ENCODE data around the gene CCDC93. TPM values are rescaled to one million over a fixed set of nuclear protein-coding genes. Genes with fewer than 3 reads are reported as not detected.
"Not testable (repeated sequence)": the region's sequence is repeated elsewhere in the genome, so short reads cannot be mapped to it uniquely, and the experiment has no call there.

Gene CCDC93
- total RNA-seq, 4 donors from 2014 or later, result 25.6 to 52.4 (median 33.1) TPM

DNA sequence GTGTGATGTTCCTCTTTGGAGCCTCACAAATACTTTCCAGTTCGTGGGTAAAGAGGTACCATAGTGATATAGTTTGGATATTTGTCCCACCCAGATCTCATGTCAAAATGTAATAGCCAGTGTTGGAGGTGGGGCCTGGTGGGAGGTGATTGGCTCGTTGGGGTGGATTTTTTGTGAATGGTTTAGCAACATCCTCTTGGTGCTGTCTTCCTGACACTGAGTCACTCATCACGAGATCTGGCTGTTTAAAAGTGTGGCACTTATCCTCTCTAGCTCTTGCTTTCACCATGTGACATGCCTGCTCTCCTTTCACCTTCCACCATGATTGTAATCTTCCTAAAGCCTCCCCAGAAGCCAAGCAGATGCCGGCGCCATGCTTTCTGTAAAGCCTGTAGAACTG is 3.0 kb upstream of the CCDC93 start:
- H3K27ac ChIP-seq, result no peak overlapping the region
- intact Hi-C loops (cut with DNase I), result no loop called here
- H3K9me3 ChIP-seq, result no peaks in the 10 kb centered on the region
- H3K4me1 ChIP-seq, result peaks cover 10 to 11% of the 10 kb centered on the region in 2 donors
- DNase-seq, result no peak
- TF ChIP-seq, protein P1, sequence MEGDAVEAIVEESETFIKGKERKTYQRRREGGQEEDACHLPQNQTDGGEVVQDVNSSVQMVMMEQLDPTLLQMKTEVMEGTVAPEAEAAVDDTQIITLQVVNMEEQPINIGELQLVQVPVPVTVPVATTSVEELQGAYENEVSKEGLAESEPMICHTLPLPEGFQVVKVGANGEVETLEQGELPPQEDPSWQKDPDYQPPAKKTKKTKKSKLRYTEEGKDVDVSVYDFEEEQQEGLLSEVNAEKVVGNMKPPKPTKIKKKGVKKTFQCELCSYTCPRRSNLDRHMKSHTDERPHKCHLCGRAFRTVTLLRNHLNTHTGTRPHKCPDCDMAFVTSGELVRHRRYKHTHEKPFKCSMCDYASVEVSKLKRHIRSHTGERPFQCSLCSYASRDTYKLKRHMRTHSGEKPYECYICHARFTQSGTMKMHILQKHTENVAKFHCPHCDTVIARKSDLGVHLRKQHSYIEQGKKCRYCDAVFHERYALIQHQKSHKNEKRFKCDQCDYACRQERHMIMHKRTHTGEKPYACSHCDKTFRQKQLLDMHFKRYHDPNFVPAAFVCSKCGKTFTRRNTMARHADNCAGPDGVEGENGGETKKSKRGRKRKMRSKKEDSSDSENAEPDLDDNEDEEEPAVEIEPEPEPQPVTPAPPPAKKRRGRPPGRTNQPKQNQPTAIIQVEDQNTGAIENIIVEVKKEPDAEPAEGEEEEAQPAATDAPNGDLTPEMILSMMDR (IDR thresholded peaks at IDR 0.05), result no peak
- no peak for TF ChIP-seq POLR2A (IDR thresholded peaks at IDR 0.05)
- WGBS, 2 donors, result 80 to 87% methylated on average over 5 of the region's 5 CpGs
- no peak overlapping the region for H3K4me3 ChIP-seq (replicated peaks in 1 of 3)
- H3K27me3 ChIP-seq, result no peaks in the 10 kb centered on the region
- no peaks in the 10 kb centered on the region for H3K36me3 ChIP-seq

DNA sequence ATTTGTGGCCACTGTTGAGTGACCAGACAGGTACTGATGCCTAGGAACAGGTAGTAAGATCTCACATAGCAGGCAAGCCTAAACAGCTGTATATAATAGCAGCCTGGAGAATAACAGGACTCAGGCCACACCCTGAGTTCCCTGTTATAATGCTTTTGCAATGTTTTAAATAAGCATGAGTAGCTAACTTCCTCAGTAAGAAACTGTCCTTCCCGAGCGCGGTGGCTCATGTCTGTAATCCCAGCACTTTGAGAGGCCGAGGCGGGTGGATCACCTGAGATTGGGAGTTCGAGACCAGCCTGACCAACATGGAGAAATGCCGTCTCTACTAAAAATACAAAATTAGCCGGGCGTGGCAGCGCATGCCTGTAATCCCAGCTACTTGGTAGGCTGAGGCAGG is 1.9 kb upstream of the CCDC93 start:
- DNase-seq; H3K27me3 ChIP-seq; H3K4me3 ChIP-seq (replicated peaks in 1 of 3); H3K9me3 ChIP-seq; intact Hi-C loops (cut with DNase I); H3K36me3 ChIP-seq; H3K27ac ChIP-seq: not testable (repeated sequence)
- WGBS, 2 donors, result 82 to 89% methylated on average over 10 of the region's 10 CpGs
- peaks cover 11 to 15% of the 10 kb centered on the region in 2 donors for H3K4me1 ChIP-seq

DNA sequence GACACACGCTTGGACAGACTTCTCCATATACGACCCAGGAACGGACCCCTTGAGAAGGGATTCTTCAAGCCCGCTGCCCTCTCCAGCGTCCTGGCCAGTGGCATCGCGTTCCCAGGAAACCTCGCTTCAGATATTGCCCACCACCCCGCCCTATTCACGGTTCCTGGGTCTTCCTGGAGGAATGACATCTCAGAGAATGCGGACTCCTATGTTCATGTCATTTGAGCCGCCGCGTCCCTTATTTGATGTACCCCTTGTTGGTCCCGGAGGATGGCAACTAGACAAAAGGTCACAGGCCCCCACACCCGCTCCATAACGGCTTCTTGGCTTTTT is 588 bp upstream of the CCDC93 start:
- DNase-seq, result no peak
- no peaks in the 10 kb centered on the region for H3K36me3 ChIP-seq
- peaks cover 11 to 15% of the 10 kb centered on the region in 2 donors for H3K4me1 ChIP-seq
- no peaks in the 10 kb centered on the region for H3K9me3 ChIP-seq
- H3K4me3 ChIP-seq (replicated peaks in 1 of 3), result peak overlapping the region; percentile 10 to 99 (median 47)
- no peak for TF ChIP-seq POLR2A (IDR thresholded peaks at IDR 0.05)
- TF ChIP-seq, protein P1 (IDR thresholded peaks at IDR 0.05), result no peak
- 0 to 1% methylated on average over 14 to 17 of the region's 17 CpGs for WGBS, 2 donors
- intact Hi-C loops (cut with DNase I), result no loop called here
- no peaks in the 10 kb centered on the region for H3K27me3 ChIP-seq
- H3K27ac ChIP-seq, result no peak overlapping the region

DNA sequence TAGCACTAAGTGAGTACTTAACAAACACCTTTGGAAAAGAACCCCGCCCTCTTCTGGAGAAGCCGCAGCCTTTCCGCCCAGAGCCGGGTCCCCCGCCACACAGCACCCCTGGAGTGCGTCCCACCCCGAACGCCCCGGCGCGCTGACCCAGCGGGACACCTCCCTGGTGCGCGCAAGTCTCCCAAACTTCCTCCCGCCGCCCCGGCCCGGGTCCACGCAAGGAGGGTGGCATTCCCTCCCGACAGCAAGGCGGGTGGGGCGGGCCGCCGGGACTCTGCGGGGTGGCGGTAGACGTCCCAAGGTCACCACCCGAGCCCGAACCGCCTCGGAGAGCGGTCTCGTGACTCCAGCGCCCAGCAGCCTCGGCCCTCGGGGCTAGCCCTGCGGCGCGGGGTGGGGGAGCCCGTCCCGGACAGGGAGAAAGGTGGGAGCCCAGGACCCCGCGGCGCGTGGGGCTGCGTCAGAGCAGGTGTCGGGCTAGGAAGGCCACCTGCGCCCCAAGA is 598 bp downstream of the CCDC93 start:
- intact Hi-C loops (cut with DNase I), result no loop called here
- Histone ChIP-seq H3K4me1 (peaks cover 11 to 15% of the 10 kb centered on the region in 2 donors), H3K9me3 (no peaks in the 10 kb centered on the region), H3K27ac (peak overlapping the region; percentile 77 to 91 (median 85)), H3K27me3 (no peaks in the 10 kb centered on the region), H3K36me3 (peaks cover 0 to 1% of the 10 kb centered on the region in 2 donors), H3K4me3 (replicated peaks in 1 of 3) (peak overlapping the region; percentile 77 to 99 (median 93))
- TF ChIP-seq, protein P1 (IDR thresholded peaks at IDR 0.05), result peak in 1 of 6 experiments; percentile 8
- no peak for TF ChIP-seq POLR2A (IDR thresholded peaks at IDR 0.05)
- 0 to 2% methylated on average over 29 to 33 of the region's 48 CpGs for WGBS, 2 donors
- DNase-seq, result peak; percentile 43 to 46

DNA sequence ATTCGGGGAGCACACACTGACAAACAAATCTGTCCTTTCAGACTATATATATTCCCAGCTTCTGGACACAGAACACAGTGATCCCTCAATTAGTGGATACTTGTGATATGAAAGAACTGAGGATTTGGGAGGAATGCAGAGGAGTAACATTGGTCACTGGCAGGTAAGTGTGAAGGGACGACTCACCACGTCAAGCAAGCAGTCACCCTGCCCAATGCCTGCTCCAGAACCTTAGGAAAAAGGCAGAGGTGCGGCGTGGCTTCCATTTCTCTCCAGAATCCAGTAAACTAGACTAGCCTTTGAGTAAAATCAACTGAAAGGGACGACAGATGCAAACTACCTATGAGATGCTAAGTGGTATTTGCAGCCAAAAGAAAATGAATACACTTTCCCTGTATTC is 1.1 kb downstream of the CCDC93 start:
- Histone ChIP-seq H3K4me3 (replicated peaks in 1 of 3) (peak overlapping the region in 2 of 3 donors; percentile 93 to 99), H3K27me3 (no peaks in the 10 kb centered on the region), H3K4me1 (peaks cover 11 to 15% of the 10 kb centered on the region in 2 donors), H3K36me3 (peaks cover 4 to 6% of the 10 kb centered on the region in 2 donors), H3K9me3 (no peaks in the 10 kb centered on the region), H3K27ac (no peak overlapping the region)
- DNase-seq, result no peak
- TF ChIP-seq, protein P1 (IDR thresholded peaks at IDR 0.05), result no peak
- TF ChIP-seq POLR2A (IDR thresholded peaks at IDR 0.05), result no peak
- 32 to 36% methylated on average over 6 of the region's 6 CpGs for WGBS, 2 donors
- intact Hi-C loops (cut with DNase I), result no loop called here

DNA sequence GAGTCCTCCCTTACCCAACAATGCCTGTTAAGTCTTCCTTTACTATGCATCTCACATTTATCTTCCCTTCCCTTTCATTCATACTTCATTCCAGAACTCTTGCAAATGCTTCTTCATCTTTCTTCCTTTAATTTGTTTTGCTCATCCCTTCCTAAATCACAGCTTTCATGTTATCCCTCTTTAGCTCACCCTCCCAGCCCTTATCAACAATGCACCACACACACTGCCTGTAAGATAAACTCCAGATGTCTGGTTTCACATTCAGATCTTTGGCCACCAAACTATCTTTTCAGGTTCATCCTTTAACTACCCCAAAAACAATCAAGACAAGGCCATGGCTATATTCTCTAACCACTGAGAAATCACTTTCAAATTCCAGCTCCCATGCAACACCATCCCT is 3.4 kb downstream of the CCDC93 start:
- TF ChIP-seq, protein P1 (IDR thresholded peaks at IDR 0.05), result no peak
- no peak for TF ChIP-seq POLR2A (IDR thresholded peaks at IDR 0.05)
- DNase-seq, result no peak
- Histone ChIP-seq H3K27ac (no peak overlapping the region), H3K36me3 (peaks cover 24 to 27% of the 10 kb centered on the region in 2 donors), H3K4me3 (replicated peaks in 1 of 3) (no peak overlapping the region), H3K27me3 (no peaks in the 10 kb centered on the region), H3K9me3 (no peaks in the 10 kb centered on the region), H3K4me1 (peaks cover 11 to 15% of the 10 kb centered on the region in 2 donors)
- intact Hi-C loops (cut with DNase I), result no loop called here
